Measurements from ENCODE around the gene ELP4. TPM values are rescaled to one million over a fixed set of nuclear protein-coding genes. Genes with fewer than 3 reads are reported as not detected.

The ELP4 gene
- total and polyA plus RNA-seq, 11 donors, result 8.5 to 20.7 (median 14.1) TPM

DNA sequence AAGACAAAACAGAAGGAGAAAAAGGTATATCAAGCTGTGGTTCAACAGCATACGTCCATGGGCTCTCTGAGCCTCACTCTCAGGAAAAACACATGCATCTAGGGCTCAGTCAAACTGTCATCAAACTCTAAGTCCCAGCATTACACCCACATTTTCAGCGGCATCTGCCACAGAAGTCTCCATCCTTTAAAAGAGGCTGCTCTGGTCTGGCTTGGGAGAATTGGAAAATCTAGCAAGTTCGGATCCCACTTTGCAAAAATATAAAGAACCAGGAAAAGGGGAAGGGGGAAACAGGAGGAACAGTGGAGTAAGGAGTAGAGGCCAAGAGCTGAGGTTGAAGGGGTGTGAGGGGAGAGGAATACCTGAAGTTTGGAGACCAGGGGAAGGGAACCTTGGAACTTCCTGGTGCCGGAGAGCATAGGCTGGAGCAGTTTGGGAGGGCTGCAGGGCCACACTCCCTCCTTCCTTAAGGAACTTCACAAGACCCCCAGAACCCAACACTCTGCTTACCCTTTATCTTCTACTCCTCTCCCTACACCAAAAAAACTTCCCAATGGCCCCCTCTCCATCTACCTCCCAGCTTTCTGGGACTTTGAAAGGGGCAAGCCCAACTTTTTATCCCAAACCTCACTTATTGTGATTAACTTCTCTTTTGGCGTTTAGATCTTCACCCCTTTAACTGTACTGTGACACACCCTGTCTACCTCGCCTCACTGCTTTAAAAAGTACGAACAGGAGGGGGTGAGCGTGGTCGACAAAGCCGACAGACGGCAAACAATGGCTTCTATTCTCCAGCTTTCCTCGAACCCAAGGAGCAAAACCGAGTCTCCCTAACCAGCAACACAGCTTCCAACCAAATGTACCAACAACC, 297.6 kb downstream of the ELP4 start:
- whole genome bisulfite sequencing, 4 donors, result 12 to 17% (median 15%) methylated on average over 13 of the region's 13 CpGs

DNA sequence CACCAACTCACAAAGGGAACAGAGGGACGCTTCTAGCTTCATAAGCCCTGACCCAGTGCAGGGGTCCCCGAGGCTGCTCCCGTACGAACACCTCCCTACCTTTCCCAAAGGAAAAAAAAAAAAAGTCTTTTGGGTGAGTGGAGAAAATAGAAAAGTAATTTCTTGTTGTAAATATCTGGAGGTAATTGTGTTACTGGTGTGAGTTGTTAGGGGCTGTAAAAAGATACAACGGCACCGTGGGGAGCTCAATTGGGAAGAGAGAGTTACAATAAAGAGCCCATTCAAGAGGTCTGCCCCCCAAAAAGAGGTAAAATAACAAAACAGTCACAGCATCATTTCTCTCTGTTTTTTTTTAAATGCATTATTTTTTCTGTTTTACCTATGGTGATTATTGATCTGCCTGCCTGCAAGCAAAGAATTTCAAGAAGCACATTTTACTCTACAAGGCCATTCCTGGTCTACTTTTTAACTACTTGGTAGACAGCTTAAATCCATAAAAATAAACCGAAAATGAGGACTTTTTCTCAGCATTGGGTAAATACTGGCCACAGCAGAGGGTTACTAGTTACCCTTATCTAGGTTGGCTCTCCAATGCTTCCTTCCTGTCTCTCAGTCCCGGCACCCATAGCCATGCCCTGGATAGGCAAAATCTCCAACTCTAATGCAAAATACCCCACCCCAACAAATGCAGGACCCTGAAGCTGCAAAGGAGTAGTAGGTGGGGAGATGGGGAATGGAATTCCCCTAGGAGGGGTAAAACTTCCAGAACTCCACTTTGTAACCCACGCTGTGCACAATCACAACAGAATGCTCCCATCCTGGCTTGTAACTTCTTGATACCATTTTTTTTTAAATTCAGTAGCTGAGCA, 298.5 kb downstream of the ELP4 start:
- Histone ChIP-seq H3K27ac (no peak overlapping the region), H3K36me3 (no peaks in the 10 kb centered on the region), H3K27me3 (peaks cover 86 to 100% (median 98%) of the 10 kb centered on the region in 9 donors), H3K9me3 (no peaks in the 10 kb centered on the region), H3K4me1 (peaks cover 11 to 63% (median 44%) of the 10 kb centered on the region in 12 donors), H3K4me3 (no peak overlapping the region)
- no peak for DNase-seq
- intact Hi-C loops (cut with DNase I), result no loop called here
- 7 to 11% (median 9%) methylated on average over 9 of the region's 9 CpGs for WGBS, 4 donors
- no peak for TF ChIP-seq POLR2A (IDR thresholded peaks at IDR 0.05)
- TF ChIP-seq, protein P1, sequence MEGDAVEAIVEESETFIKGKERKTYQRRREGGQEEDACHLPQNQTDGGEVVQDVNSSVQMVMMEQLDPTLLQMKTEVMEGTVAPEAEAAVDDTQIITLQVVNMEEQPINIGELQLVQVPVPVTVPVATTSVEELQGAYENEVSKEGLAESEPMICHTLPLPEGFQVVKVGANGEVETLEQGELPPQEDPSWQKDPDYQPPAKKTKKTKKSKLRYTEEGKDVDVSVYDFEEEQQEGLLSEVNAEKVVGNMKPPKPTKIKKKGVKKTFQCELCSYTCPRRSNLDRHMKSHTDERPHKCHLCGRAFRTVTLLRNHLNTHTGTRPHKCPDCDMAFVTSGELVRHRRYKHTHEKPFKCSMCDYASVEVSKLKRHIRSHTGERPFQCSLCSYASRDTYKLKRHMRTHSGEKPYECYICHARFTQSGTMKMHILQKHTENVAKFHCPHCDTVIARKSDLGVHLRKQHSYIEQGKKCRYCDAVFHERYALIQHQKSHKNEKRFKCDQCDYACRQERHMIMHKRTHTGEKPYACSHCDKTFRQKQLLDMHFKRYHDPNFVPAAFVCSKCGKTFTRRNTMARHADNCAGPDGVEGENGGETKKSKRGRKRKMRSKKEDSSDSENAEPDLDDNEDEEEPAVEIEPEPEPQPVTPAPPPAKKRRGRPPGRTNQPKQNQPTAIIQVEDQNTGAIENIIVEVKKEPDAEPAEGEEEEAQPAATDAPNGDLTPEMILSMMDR (IDR thresholded peaks at IDR 0.05), result no peak
- ATAC-seq, result no peak

More for the DNA sequence above, 297.6 kb downstream of the ELP4 start:
- Histone ChIP-seq H3K27me3 (peaks cover 91 to 100% (median 98%) of the 10 kb centered on the region in 9 donors), H3K4me1 (peaks cover 6 to 55% (median 36%) of the 10 kb centered on the region in 12 donors), H3K27ac (no peak overlapping the region), H3K9me3 (no peaks in the 10 kb centered on the region), H3K4me3 (no peak overlapping the region), H3K36me3 (no peaks in the 10 kb centered on the region)
- TF ChIP-seq POLR2A (IDR thresholded peaks at IDR 0.05), result no peak
- TF ChIP-seq, protein P1 (IDR thresholded peaks at IDR 0.05), result no peak
- DNase-seq (no peak), ATAC-seq (no peak)
- intact Hi-C loops (cut with DNase I), result no loop called here

GRCh38 chr11:31808721-31809540, 299.4 kb downstream of the ELP4 start:
- DNase-seq (no peak), ATAC-seq (no peak)
- peaks cover 11 to 72% (median 52%) of the 10 kb centered on the region in 12 donors for H3K4me1 ChIP-seq
- TF ChIP-seq POLR2A (IDR thresholded peaks at IDR 0.05), result no peak
- TF ChIP-seq, protein P1 (IDR thresholded peaks at IDR 0.05), result no peak
- intact Hi-C loops (cut with DNase I), result no loop called here
- no peaks in the 10 kb centered on the region for H3K9me3 ChIP-seq
- 6 to 12% (median 10%) methylated on average over 21 of the region's 21 CpGs for WGBS, 4 donors
- no peaks in the 10 kb centered on the region for H3K36me3 ChIP-seq
- H3K27me3 ChIP-seq, result peaks cover 84 to 100% (median 98%) of the 10 kb centered on the region in 9 donors
- no peak overlapping the region for H3K4me3 ChIP-seq
- H3K27ac ChIP-seq, result no peak overlapping the region
